Measurements from ENCODE around the gene VAPA.

The VAPA gene

GRCh38 chr18:9946831-9947230, 33.0 kb downstream of the VAPA start:
- Histone ChIP-seq H3K27me3 (ENCODE audit: insufficient read depth, low read length) (no peaks in the 10 kb centered on the region), H3K9ac (ENCODE audit: low read length) (no peak overlapping the region), H3K23ac (ENCODE audit: low read length) (no peak overlapping the region), H2AK5ac (ENCODE audit: low read length) (no peak overlapping the region), H3K4me3 (ENCODE audit: low read depth, low read length) (no peak overlapping the region), H3K4ac (ENCODE audit: low read depth, low read length) (no peak overlapping the region), H4K8ac (ENCODE audit: low read depth, low read length) (no peak overlapping the region), H3K79me1 (ENCODE audit: low read length) (no peaks in the 10 kb centered on the region), H3K4me1 (ENCODE audit: control insufficient read depth in 1 of 2, insufficient read depth in 2 of 2, low read length in 2 of 2) (no peaks in the 10 kb centered on the region), H3K4me2 (ENCODE audit: low read length) (no peak overlapping the region), H4K91ac (ENCODE audit: low read depth, low read length) (no peak overlapping the region), H3K9me3 (ENCODE audit: insufficient read depth, low read depth, low read length) (no peaks in the 10 kb centered on the region), H3K79me2 (ENCODE audit: control insufficient read depth, insufficient read depth, low read length, poor library complexity) (no peaks in the 10 kb centered on the region), H3K14ac (ENCODE audit: low read length) (no peak overlapping the region), H3K18ac (ENCODE audit: low read length) (no peak overlapping the region), H2BK12ac (ENCODE audit: low read length) (no peak overlapping the region), H3K36me3 (ENCODE audit: control insufficient read depth in 1 of 2, insufficient read depth in 2 of 2, low read length in 2 of 2) (peaks cover 4 to 22% of the 10 kb centered on the region in 2 experiments), H2BK5ac (ENCODE audit: low read depth, low read length, poor library complexity) (no peak overlapping the region), H2AFZ (ENCODE audit: insufficient read depth, low read length, poor library complexity) (no peak overlapping the region), H4K12ac (ENCODE audit: low read depth, low read length) (no peak overlapping the region), H2BK120ac (ENCODE audit: insufficient read depth, low read length, poor library complexity) (no peak overlapping the region), H3K27ac (ENCODE audit: low read depth, low read length) (no peak overlapping the region)
- DNase-seq, result no peak
- WGBS (ENCODE audit: extremely low coverage, insufficient coverage, insufficient read length), result no CpG with 5 or more reads among the region's 3 CpGs

- Histone ChIP-seq H3K4me1 (ENCODE audit: control insufficient read depth in 1 of 2, insufficient read depth in 2 of 2, low read length in 2 of 2) (no peaks in the 10 kb centered on the region), H3K4me2 (ENCODE audit: low read length) (no peak overlapping the region), H4K91ac (ENCODE audit: low read depth, low read length) (no peak overlapping the region), H3K27me3 (ENCODE audit: insufficient read depth, low read length) (no peaks in the 10 kb centered on the region), H3K9ac (ENCODE audit: low read length) (no peak overlapping the region), H4K8ac (ENCODE audit: low read depth, low read length) (no peak overlapping the region), H3K4me3 (ENCODE audit: low read depth, low read length) (no peak overlapping the region), H2BK5ac (ENCODE audit: low read depth, low read length, poor library complexity) (no peak overlapping the region), H3K36me3 (ENCODE audit: control insufficient read depth in 1 of 2, insufficient read depth in 2 of 2, low read length in 2 of 2) (peaks cover 4 to 23% of the 10 kb centered on the region in 2 experiments), H2BK12ac (ENCODE audit: low read length) (no peak overlapping the region), H3K4ac (ENCODE audit: low read depth, low read length) (no peak overlapping the region), H2BK120ac (ENCODE audit: insufficient read depth, low read length, poor library complexity) (no peak overlapping the region), H3K79me2 (ENCODE audit: control insufficient read depth, insufficient read depth, low read length, poor library complexity) (no peaks in the 10 kb centered on the region), H3K14ac (ENCODE audit: low read length) (no peak overlapping the region), H3K79me1 (ENCODE audit: low read length) (no peaks in the 10 kb centered on the region), H4K12ac (ENCODE audit: low read depth, low read length) (no peak overlapping the region), H3K9me3 (ENCODE audit: insufficient read depth, low read depth, low read length) (no peaks in the 10 kb centered on the region), H3K23ac (ENCODE audit: low read length) (no peak overlapping the region), H2AFZ (ENCODE audit: insufficient read depth, low read length, poor library complexity) (no peak overlapping the region), H2AK5ac (ENCODE audit: low read length) (no peak overlapping the region), H3K18ac (ENCODE audit: low read length) (no peak overlapping the region), H3K27ac (ENCODE audit: low read depth, low read length) (no peak overlapping the region)
- no peak for DNase-seq
- no CpG with 5 or more reads among the region's 1 CpG for WGBS (ENCODE audit: extremely low coverage, insufficient coverage, insufficient read length)
Observed at GRCh38 chr18:9947248-9947647, 33.4 kb downstream of the VAPA start.

GRCh38 chr18:9949315-9949714, 35.5 kb downstream of the VAPA start:
- no peak overlapping the region for H2AK5ac ChIP-seq (ENCODE audit: low read length)
- H3K4ac ChIP-seq (ENCODE audit: low read depth, low read length), result no peak overlapping the region
- no peaks in the 10 kb centered on the region for H3K4me1 ChIP-seq (ENCODE audit: control insufficient read depth in 1 of 2, insufficient read depth in 2 of 2, low read length in 2 of 2)
- H2BK12ac ChIP-seq (ENCODE audit: low read length), result no peak overlapping the region
- H3K79me1 ChIP-seq (ENCODE audit: low read length), result no peaks in the 10 kb centered on the region
- WGBS (ENCODE audit: extremely low coverage, insufficient coverage, insufficient read length), result no CpG with 5 or more reads among the region's 2 CpGs
- no peaks in the 10 kb centered on the region for H3K9me3 ChIP-seq (ENCODE audit: insufficient read depth, low read depth, low read length)
- peaks cover 5 to 25% of the 10 kb centered on the region in 2 experiments for H3K36me3 ChIP-seq (ENCODE audit: control insufficient read depth in 1 of 2, insufficient read depth in 2 of 2, low read length in 2 of 2)
- DNase-seq, result no peak
- no peak overlapping the region for H3K14ac ChIP-seq (ENCODE audit: low read length)
- H2AFZ ChIP-seq (ENCODE audit: insufficient read depth, low read length, poor library complexity), result no peak overlapping the region
- no peak overlapping the region for H4K12ac ChIP-seq (ENCODE audit: low read depth, low read length)
- no peak overlapping the region for H3K27ac ChIP-seq (ENCODE audit: low read depth, low read length)
- no peak overlapping the region for H2BK120ac ChIP-seq (ENCODE audit: insufficient read depth, low read length, poor library complexity)
- no peak overlapping the region for H2BK5ac ChIP-seq (ENCODE audit: low read depth, low read length, poor library complexity)
- no peak overlapping the region for H3K9ac ChIP-seq (ENCODE audit: low read length)
- no peak overlapping the region for H4K8ac ChIP-seq (ENCODE audit: low read depth, low read length)
- no peak overlapping the region for H4K91ac ChIP-seq (ENCODE audit: low read depth, low read length)
- H3K79me2 ChIP-seq (ENCODE audit: control insufficient read depth, insufficient read depth, low read length, poor library complexity), result peaks cover 2% of the 10 kb centered on the region
- no peak overlapping the region for H3K23ac ChIP-seq (ENCODE audit: low read length)
- no peak overlapping the region for H3K4me2 ChIP-seq (ENCODE audit: low read length)
- H3K27me3 ChIP-seq (ENCODE audit: insufficient read depth, low read length), result no peaks in the 10 kb centered on the region
- no peak overlapping the region for H3K18ac ChIP-seq (ENCODE audit: low read length)
- H3K4me3 ChIP-seq (ENCODE audit: low read depth, low read length), result no peak overlapping the region

- H4K91ac ChIP-seq (ENCODE audit: low read depth, low read length), result no peak overlapping the region
- no peaks in the 10 kb centered on the region for H3K79me1 ChIP-seq (ENCODE audit: low read length)
- H3K14ac ChIP-seq (ENCODE audit: low read length), result no peak overlapping the region
- no peak overlapping the region for H2BK5ac ChIP-seq (ENCODE audit: low read depth, low read length, poor library complexity)
- H2BK12ac ChIP-seq (ENCODE audit: low read length), result no peak overlapping the region
- H3K4ac ChIP-seq (ENCODE audit: low read depth, low read length), result no peak overlapping the region
- peaks cover 4 to 23% of the 10 kb centered on the region in 2 experiments for H3K36me3 ChIP-seq (ENCODE audit: control insufficient read depth in 1 of 2, insufficient read depth in 2 of 2, low read length in 2 of 2)
- H3K9me3 ChIP-seq (ENCODE audit: insufficient read depth, low read depth, low read length), result no peaks in the 10 kb centered on the region
- H3K9ac ChIP-seq (ENCODE audit: low read length), result no peak overlapping the region
- no peak overlapping the region for H3K4me2 ChIP-seq (ENCODE audit: low read length)
- no peak overlapping the region for H2AFZ ChIP-seq (ENCODE audit: insufficient read depth, low read length, poor library complexity)
- H3K4me1 ChIP-seq (ENCODE audit: control insufficient read depth in 1 of 2, insufficient read depth in 2 of 2, low read length in 2 of 2), result no peaks in the 10 kb centered on the region
- H3K23ac ChIP-seq (ENCODE audit: low read length), result no peak overlapping the region
- no peak overlapping the region for H2BK120ac ChIP-seq (ENCODE audit: insufficient read depth, low read length, poor library complexity)
- no peaks in the 10 kb centered on the region for H3K27me3 ChIP-seq (ENCODE audit: insufficient read depth, low read length)
- H4K12ac ChIP-seq (ENCODE audit: low read depth, low read length), result no peak overlapping the region
- H3K27ac ChIP-seq (ENCODE audit: low read depth, low read length), result no peak overlapping the region
- H4K8ac ChIP-seq (ENCODE audit: low read depth, low read length), result no peak overlapping the region
- no peak overlapping the region for H2AK5ac ChIP-seq (ENCODE audit: low read length)
- H3K4me3 ChIP-seq (ENCODE audit: low read depth, low read length), result no peak overlapping the region
- peaks cover 2% of the 10 kb centered on the region for H3K79me2 ChIP-seq (ENCODE audit: control insufficient read depth, insufficient read depth, low read length, poor library complexity)
- no peak for DNase-seq
- H3K18ac ChIP-seq (ENCODE audit: low read length), result no peak overlapping the region
- WGBS (ENCODE audit: extremely low coverage, insufficient coverage, insufficient read length), result no CpG with 5 or more reads among the region's 5 CpGs
Observed at GRCh38 chr18:9949861-9950260, 36.0 kb downstream of the VAPA start.
